ENCODE data around the gene PSMD7.
"Not testable (repeated sequence)": the region's sequence is repeated elsewhere in the genome, so short reads cannot be mapped to it uniquely, and the experiment has no call there.

- not testable (repeated sequence) for TF ChIP-seq CTCF (conservative IDR thresholded peaks at IDR 0.05; ENCODE audit: low read depth in 2 of 2); POLR2AphosphoS5 (IDR thresholded peaks at IDR 0.05; ENCODE audit: low read depth); EZH2 (IDR thresholded peaks at IDR 0.05; ENCODE audit: low read depth, unreplicated experiment)
Measured at GRCh38 chr16:74353038-74353437, 56.4 kb downstream of the PSMD7 start.

Measured in GM23338 (cell line).